22Rv1 (cell line): Measurements from ENCODE around the gene FGFBP2.

Experiments used
- H3K27ac ChIP-seq: fragments of 450-650 bp; 2 replicates; pipeline ENCODE4 v1.5.1; 2017
- CTCF ChIP-seq: fragments of 450-650 bp; IDR thresholded peaks from 2 replicates; pipeline ENCODE4 v1.5.1; 2017; ENCODE audit warnings: mild to moderate bottlenecking
- ZFX ChIP-seq: fragments of 450-650 bp; IDR thresholded peaks from 2 replicates; pipeline ENCODE4 v1.6.1; 2017; ENCODE audit warnings: antibody characterized with exemption, borderline replicate concordance

FGFBP2 gene

GRCh38 chr4:15986907-15987306 is 23.9 kb upstream of the FGFBP2 start:
- no peak overlapping the region for H3K27ac ChIP-seq
- no peak for TF ChIP-seq ZFX
- no peak for TF ChIP-seq CTCF

GRCh38 chr4:15983610-15984009 is 20.6 kb upstream of the FGFBP2 start:
- no peak for TF ChIP-seq CTCF
- TF ChIP-seq ZFX, result no peak
- H3K27ac ChIP-seq, result no peak overlapping the region

- no peak overlapping the region for H3K27ac ChIP-seq
- TF ChIP-seq ZFX (no peak), CTCF (no peak)
These were observed 20.0 kb upstream of the FGFBP2 start for GRCh38 chr4:15982842-15983524.

GRCh38 chr4:15976456-15977447 is 13.8 kb upstream of the FGFBP2 start:
- no peak for TF ChIP-seq ZFX
- TF ChIP-seq CTCF, result no peak
- no peak overlapping the region for H3K27ac ChIP-seq

GRCh38 chr4:15971068-15971801 is 8.3 kb upstream of the FGFBP2 start:
- no peak overlapping the region for H3K27ac ChIP-seq
- TF ChIP-seq CTCF (no peak), ZFX (no peak)

GRCh38 chr4:15968551-15969300 is 5.8 kb upstream of the FGFBP2 start:
- TF ChIP-seq ZFX, result no peak
- TF ChIP-seq CTCF, result no peak

More at GRCh38 chr4:15968551-15969300, 5.8 kb upstream of the FGFBP2 start:
- H3K27ac ChIP-seq, result no peak overlapping the region
